ENCODE results near the gene CDKL4.

GRCh38 chr2:39240758-39241157, 3.0 kb downstream of the CDKL4 start:
- TF ChIP-seq FOXA1 (IDR thresholded peaks at IDR 0.05) (no peak), SP1 (IDR thresholded peaks at IDR 0.05) (no peak), FOXM1 (IDR thresholded peaks at IDR 0.05; ENCODE audit: borderline replicate concordance) (no peak), CTBP1 (IDR thresholded peaks at IDR 0.05; ENCODE audit: borderline replicate concordance) (no peak), HDGF (IDR thresholded peaks at IDR 0.05; ENCODE audit: borderline replicate concordance) (no peak), ZNF384 (IDR thresholded peaks at IDR 0.05) (no peak), BHLHE40 (IDR thresholded peaks at IDR 0.05; ENCODE audit: borderline replicate concordance) (no peak)
